Kidney epithelial cell (primary cell): ENCODE measurements around the gene TOMT. TPM values are rescaled to one million over a fixed set of nuclear protein-coding genes. Genes with fewer than 3 reads are reported as not detected.
A peak's percentile ranks its signal among the peaks of the same experiment; 100 is the strongest.

Experiments used
- DNase-seq: peaks from one replicate; pipeline ENCODE4 v3.0.0-alpha.2; 2010; ENCODE audit warnings: low read depth
- H3K27me3 ChIP-seq: 2 replicates; pipeline ENCODE4 v1.6.0; 2011; ENCODE audit warnings: low read length; ENCODE audit not compliant: control insufficient read depth, insufficient read depth
- H3K36me3 ChIP-seq: 2 replicates; pipeline ENCODE4 v1.5.1; 2011; ENCODE audit warnings: low read length; ENCODE audit not compliant: control insufficient read depth, insufficient read depth
- H3K4me3 ChIP-seq: 2 replicates; pipeline ENCODE4 v1.5.1; 2011; ENCODE audit warnings: low read depth, mild to moderate bottlenecking, control low read depth, low read length
- CTCF ChIP-seq: IDR thresholded peaks from 2 replicates; pipeline ENCODE4 v1.5.1; 2011; ENCODE audit warnings: mild to moderate bottlenecking, moderate library complexity, low read length, control low read depth, inconsistent platforms; ENCODE audit not compliant: insufficient read depth, poor library complexity, severe bottlenecking
- total RNA-seq: library from RNA; depleted of rRNA; stranded (reverse); fragments of >200 nt; gene quantifications from 2 replicates; pipeline ENCODE4 v1.2.3, GENCODE V29; 2015

The TOMT gene
- total RNA-seq, 1 donor from 2014 or later = not detected

- DNase-seq = no peak
- no peak overlapping the region for H3K4me3 ChIP-seq
These were observed 17.5 kb upstream of the TOMT start for GRCh38 chr11:72088076-72088808.

GRCh38 chr11:72091292-72091691, 14.4 kb upstream of the TOMT start:
- no peak overlapping the region for H3K4me3 ChIP-seq
- no peaks in the 10 kb centered on the region for H3K27me3 ChIP-seq
- TF ChIP-seq CTCF = peak; percentile 86
- H3K36me3 ChIP-seq = peaks cover 4% of the 10 kb centered on the region
- DNase-seq = no peak

More at GRCh38 chr11:72088076-72088808, 17.5 kb upstream of the TOMT start:
- Histone ChIP-seq H3K36me3 (no peaks in the 10 kb centered on the region), H3K27me3 (no peaks in the 10 kb centered on the region)
- no peak for TF ChIP-seq CTCF

GRCh38 chr11:72098741-72099140, 7.0 kb upstream of the TOMT start:
- TF ChIP-seq CTCF = no peak
- peaks cover 4% of the 10 kb centered on the region for H3K36me3 ChIP-seq
- no peak overlapping the region for H3K4me3 ChIP-seq
- H3K27me3 ChIP-seq = no peaks in the 10 kb centered on the region
- no peak for DNase-seq

- TF ChIP-seq CTCF = no peak
- no peaks in the 10 kb centered on the region for H3K27me3 ChIP-seq
- DNase-seq = no peak
- H3K4me3 ChIP-seq = no peak overlapping the region
- H3K36me3 ChIP-seq = peaks cover 1% of the 10 kb centered on the region
These were observed 5.7 kb upstream of the TOMT start for GRCh38 chr11:72100009-72100408.

- Histone ChIP-seq H3K4me3 (no peak overlapping the region), H3K27me3 (no peaks in the 10 kb centered on the region), H3K36me3 (no peaks in the 10 kb centered on the region)
- TF ChIP-seq CTCF = no peak
- DNase-seq = no peak
These were observed 5.3 kb upstream of the TOMT start for GRCh38 chr11:72100462-72100861.

GRCh38 chr11:72102162-72102561, 3.6 kb upstream of the TOMT start:
- no peaks in the 10 kb centered on the region for H3K36me3 ChIP-seq
- no peaks in the 10 kb centered on the region for H3K27me3 ChIP-seq
- TF ChIP-seq CTCF = no peak
- DNase-seq = no peak
- peak overlapping the region; percentile 66 for H3K4me3 ChIP-seq
